Spinal cord (tissue), 10 donors: ENCODE measurements around the gene ZCCHC24. TPM values are rescaled to one million over a fixed set of nuclear protein-coding genes. Genes with fewer than 3 reads are reported as not detected.
"Not testable (repeated sequence)": the region's sequence is repeated elsewhere in the genome, so short reads cannot be mapped to it uniquely, and the experiment has no call there.

Experiments used
- DNase-seq, 6 donors: peaks; one replicate each; pipeline versions ENCODE4 v3.0.0 to v3.0.0-alpha.2; 2013 to 2015; ENCODE audit warnings: low spot score in 6 of 6, low read depth in 4 of 6
- H3K27ac ChIP-seq: one replicate; pipeline ENCODE4 v1.5.1; 2013; ENCODE audit warnings: low read depth, low read length, control low read depth
- H3K27me3 ChIP-seq: one replicate; pipeline ENCODE4 v1.6.1; 2013; ENCODE audit warnings: low read length; ENCODE audit not compliant: control insufficient read depth, insufficient read depth
- H3K36me3 ChIP-seq: one replicate; pipeline ENCODE4 v1.6.1; 2013; ENCODE audit warnings: low read length; ENCODE audit not compliant: control insufficient read depth, insufficient read depth
- H3K4me1 ChIP-seq: one replicate; pipeline ENCODE4 v1.6.1; 2013; ENCODE audit warnings: low read length; ENCODE audit not compliant: control insufficient read depth, insufficient read depth
- H3K4me3 ChIP-seq: one replicate; pipeline ENCODE4 v1.5.1; 2013; ENCODE audit warnings: low read depth, low read length, control low read depth
- H3K9me3 ChIP-seq: one replicate; pipeline ENCODE4 v1.6.1; 2013; ENCODE audit warnings: low read length; ENCODE audit not compliant: control insufficient read depth, insufficient read depth
- WGBS: methylation state at CpG from one replicate; pipeline ENCODE4 v1.1.5; 2013; ENCODE audit warnings: missing lambda C conversion rate; ENCODE audit not compliant: insufficient coverage; 5-methylcytosine and 5-hydroxymethylcytosine counted together
- polyA plus RNA-seq, 2 donors: library from polyadenylated mRNA; unstranded; fragments of 120-200 nt; gene quantifications; one replicate each; pipeline ENCODE4 v1.2.1, GENCODE V29; 2013; ENCODE audit not compliant: insufficient read length in 2 of 2
- total RNA-seq, 2 donors: library from RNA; depleted of rRNA in 1 of 2; stranded (reverse); fragments of 120-200 nt in 1 of 2; fragments of >200 nt in 1 of 2; gene quantifications; one replicate each; pipeline versions ENCODE4 v1.2.3 to v1.2.4, GENCODE V29; 2013 to 2014
- donor health status: healthy.

The ZCCHC24 gene
- total and polyA plus RNA-seq, 4 donors = 22.9 to 75.2 (median 56.3) TPM

- peaks cover 21% of the 10 kb centered on the region for H3K4me1 ChIP-seq
- not testable (repeated sequence) for DNase-seq, H3K9me3 ChIP-seq, H3K36me3 ChIP-seq, H3K4me3 ChIP-seq, H3K27me3 ChIP-seq, H3K27ac ChIP-seq
- 100% methylated on average over 2 of the region's 11 CpGs for whole genome bisulfite sequencing
Observed at GRCh38 chr10:79337783-79338469, 107.5 kb downstream of the ZCCHC24 start.

- no peaks in the 10 kb centered on the region for H3K36me3 ChIP-seq
- H3K27me3 ChIP-seq = no peaks in the 10 kb centered on the region
- 30% methylated on average over 5 of the region's 7 CpGs for WGBS
- peak in 1 of 6 donors; percentile 57 for DNase-seq
- H3K4me1 ChIP-seq = peaks cover 22% of the 10 kb centered on the region
- H3K9me3 ChIP-seq = peaks cover 2% of the 10 kb centered on the region
- peak overlapping the region; percentile 92 for H3K27ac ChIP-seq
- H3K4me3 ChIP-seq = no peak overlapping the region
Observed at GRCh38 chr10:79336739-79337138, 108.7 kb downstream of the ZCCHC24 start.

DNA sequence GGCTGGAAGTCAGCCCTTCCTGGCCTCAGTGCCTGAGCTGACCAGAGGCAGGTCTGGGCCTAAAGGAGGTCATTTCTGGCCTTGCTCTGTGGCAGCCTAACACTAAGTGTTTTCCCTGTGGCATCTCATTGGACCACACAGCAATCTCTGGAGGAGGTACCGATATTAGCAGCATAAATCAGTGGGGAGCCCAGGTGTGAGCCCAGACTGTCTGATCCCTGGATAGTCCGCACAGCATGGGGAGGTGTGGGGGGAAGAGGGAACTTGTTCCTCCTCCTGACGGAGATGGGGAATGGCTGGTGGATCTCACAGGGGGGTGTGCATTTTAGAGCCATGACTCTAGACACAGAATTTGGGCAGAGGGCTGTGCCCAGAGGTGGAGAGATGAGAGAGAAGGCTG lies 109.1 kb downstream of the ZCCHC24 start:
- Histone ChIP-seq H3K9me3 (peaks cover 2% of the 10 kb centered on the region), H3K4me3 (no peak overlapping the region), H3K36me3 (no peaks in the 10 kb centered on the region), H3K27ac (peak overlapping the region; percentile 92), H3K4me1 (peaks cover 25% of the 10 kb centered on the region), H3K27me3 (no peaks in the 10 kb centered on the region)
- DNase-seq = no peak
- whole genome bisulfite sequencing = 66% methylated on average over 3 of the region's 3 CpGs

- no peaks in the 10 kb centered on the region for H3K36me3 ChIP-seq
- 40% methylated on average over 13 of the region's 13 CpGs for WGBS
- H3K4me1 ChIP-seq = peaks cover 25% of the 10 kb centered on the region
- no peaks in the 10 kb centered on the region for H3K27me3 ChIP-seq
- peak in 4 of 6 donors; percentile 17 to 90 (median 51) for DNase-seq
- peak overlapping the region; percentile 92 for H3K27ac ChIP-seq
- no peak overlapping the region for H3K4me3 ChIP-seq
- H3K9me3 ChIP-seq = peaks cover 2% of the 10 kb centered on the region
Observed at GRCh38 chr10:79335470-79336235, 109.8 kb downstream of the ZCCHC24 start.

GRCh38 chr10:79335094-79335469 lies 110.3 kb downstream of the ZCCHC24 start:
- H3K4me1 ChIP-seq = peaks cover 25% of the 10 kb centered on the region
- 62% methylated on average over 2 of the region's 2 CpGs for WGBS
- peaks cover 2% of the 10 kb centered on the region for H3K9me3 ChIP-seq
- no peak overlapping the region for H3K4me3 ChIP-seq
- peak in 5 of 6 donors; percentile 41 to 85 (median 61) for DNase-seq
- no peaks in the 10 kb centered on the region for H3K36me3 ChIP-seq
- H3K27ac ChIP-seq = peak overlapping the region; percentile 92
- H3K27me3 ChIP-seq = no peaks in the 10 kb centered on the region

DNA sequence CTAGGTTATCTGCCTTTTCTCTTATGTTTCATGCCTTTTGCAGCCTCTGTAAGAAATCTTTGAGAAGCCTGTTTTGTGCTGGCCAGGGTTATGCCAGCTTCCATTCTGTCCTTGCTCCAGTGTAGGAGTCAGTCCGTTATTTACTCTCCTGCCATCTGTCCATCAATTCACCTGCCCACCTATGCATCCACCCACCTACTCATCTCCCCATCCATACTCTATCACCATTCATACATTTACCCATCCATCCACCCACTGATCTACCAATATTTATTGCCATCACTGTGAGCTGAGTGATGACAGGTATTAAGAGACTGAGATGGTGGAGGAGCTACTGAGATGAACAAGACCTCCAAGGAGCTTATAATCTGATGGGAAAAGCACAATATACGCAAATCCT lies 110.9 kb downstream of the ZCCHC24 start:
- no peak overlapping the region for H3K4me3 ChIP-seq
- WGBS = 88% methylated on average over 1 of the region's 2 CpGs
- H3K36me3 ChIP-seq = no peaks in the 10 kb centered on the region
- no peaks in the 10 kb centered on the region for H3K27me3 ChIP-seq
- peaks cover 25% of the 10 kb centered on the region for H3K4me1 ChIP-seq
- H3K27ac ChIP-seq = peak overlapping the region; percentile 92
- DNase-seq = no peak
- peaks cover 2% of the 10 kb centered on the region for H3K9me3 ChIP-seq

GRCh38 chr10:79333513-79333912 lies 111.9 kb downstream of the ZCCHC24 start:
- H3K27ac ChIP-seq = no peak overlapping the region
- no peak overlapping the region for H3K4me3 ChIP-seq
- DNase-seq = no peak

GRCh38 chr10:79332610-79333315 lies 112.7 kb downstream of the ZCCHC24 start:
- not testable (repeated sequence) for DNase-seq, H3K36me3 ChIP-seq, H3K9me3 ChIP-seq, H3K4me3 ChIP-seq, H3K27me3 ChIP-seq, H3K27ac ChIP-seq
- 100% methylated on average over 1 of the region's 10 CpGs for WGBS
- H3K4me1 ChIP-seq = peaks cover 25% of the 10 kb centered on the region

More at GRCh38 chr10:79333513-79333912, 111.9 kb downstream of the ZCCHC24 start:
- peaks cover 2% of the 10 kb centered on the region for H3K9me3 ChIP-seq
- H3K27me3 ChIP-seq = no peaks in the 10 kb centered on the region
- no peaks in the 10 kb centered on the region for H3K36me3 ChIP-seq
- WGBS = no CpG with 5 or more reads among the region's 2 CpGs
- H3K4me1 ChIP-seq = peaks cover 25% of the 10 kb centered on the region
